Measurements from ENCODE around the gene LRRC57.
"Not testable (repeated sequence)": the region's sequence is repeated elsewhere in the genome, so short reads cannot be mapped to it uniquely, and the experiment has no call there.

Gene LRRC57

GRCh38 chr15:42548249-42549031 lies at the start of gene LRRC57, which contains the start of gene HAUS2:
TSS of gene LRRC57 (minus strand) at chr15:42548793. CDS start at chr15:42548434, 359 bp downstream.
TSS of gene HAUS2 (plus strand) at chr15:42548838. CDS start at chr15:42548873, 35 bp downstream.
- DNase-seq = peak; percentile 63

- DNase-seq = no peak
These were observed 47.1 kb upstream of the LRRC57 start for GRCh38 chr15:42595626-42596240.

GRCh38 chr15:42594095-42594494 lies 45.5 kb upstream of the LRRC57 start:
- DNase-seq = no peak

- no peak for DNase-seq
These were observed 44.5 kb upstream of the LRRC57 start for GRCh38 chr15:42593143-42593542.

GRCh38 chr15:42592716-42593115 lies 44.1 kb upstream of the LRRC57 start:
- no peak for DNase-seq

GRCh38 chr15:42591238-42591934 lies 42.8 kb upstream of the LRRC57 start:
- peak; percentile 15 for DNase-seq

- DNase-seq = no peak
These were observed 42.1 kb upstream of the LRRC57 start for GRCh38 chr15:42590619-42591237.

GRCh38 chr15:42584031-42584765 lies 35.6 kb upstream of the LRRC57 start:
- DNase-seq = no peak

- no peak for DNase-seq
These were observed 34.2 kb upstream of the LRRC57 start for GRCh38 chr15:42582569-42583375.

GRCh38 chr15:42581272-42581730 lies 32.7 kb upstream of the LRRC57 start:
- DNase-seq = peak; percentile 14

- no peak for DNase-seq
These were observed 30.5 kb upstream of the LRRC57 start for GRCh38 chr15:42578984-42579537.

- no peak for DNase-seq
These were observed 29.0 kb upstream of the LRRC57 start for GRCh38 chr15:42577514-42578031.

GRCh38 chr15:42576776-42577175 lies 28.2 kb upstream of the LRRC57 start:
- no peak for DNase-seq

GRCh38 chr15:42576040-42576594 lies 27.5 kb upstream of the LRRC57 start:
- peak; percentile 21 for DNase-seq

GRCh38 chr15:42575188-42576039 lies 26.8 kb upstream of the LRRC57 start, which contains the start of gene STARD9:
TSS of gene STARD9 (plus strand) at chr15:42575606. CDS start at chr15:42575716, 110 bp downstream.
- peak; percentile 88 for DNase-seq

GRCh38 chr15:42558739-42559138 lies 10.1 kb upstream of the LRRC57 start:
- DNase-seq = no peak

GRCh38 chr15:42556550-42557207 lies 8.1 kb upstream of the LRRC57 start:
- DNase-seq = not testable (repeated sequence)

- DNase-seq = no peak
These were observed 5.0 kb upstream of the LRRC57 start for GRCh38 chr15:42553554-42553953.
